Epithelial cell of proximal tubule (primary cell): Measurements from ENCODE around the gene ZNF563. TPM values are rescaled to one million over a fixed set of nuclear protein-coding genes. Genes with fewer than 3 reads are reported as not detected.

Experiments
- DNase-seq: peaks from one replicate; pipeline ENCODE4 v3.0.0-alpha.2; 2011; ENCODE audit warnings: low read depth
- H3K4me3 ChIP-seq: 2 replicates; pipeline ENCODE4 v1.5.1; 2011; ENCODE audit warnings: low read depth, mild to moderate bottlenecking, low read length
- total RNA-seq: library from RNA; depleted of rRNA; stranded (reverse); fragments of >200 nt; gene quantifications from 2 replicates; pipeline ENCODE4 v1.2.3, GENCODE V29; 2015
- TF ChIP-seq, protein P1 (sequence below): conservative IDR thresholded peaks from 2 replicates; pipeline ENCODE4 v1.5.1; 2012; ENCODE audit warnings: low read depth, mild to moderate bottlenecking, low read length

The ZNF563 gene
- total RNA-seq, 1 donor from 2014 or later: 9.7 TPM

DNA sequence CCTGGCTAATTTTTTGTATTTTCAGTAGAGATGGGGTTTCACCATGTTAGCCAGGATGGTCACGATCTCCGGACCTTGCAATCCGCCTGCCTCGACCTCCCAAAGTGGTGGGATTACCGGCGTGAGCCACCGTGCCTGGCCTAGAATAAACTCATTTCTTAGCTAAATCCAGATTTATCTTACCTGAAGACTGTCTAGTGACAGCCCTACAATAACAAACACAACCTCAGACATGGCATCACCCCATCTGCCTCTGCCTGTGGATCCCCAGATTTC is 43.7 kb downstream of the ZNF563 start:
- DNase-seq: no peak

DNA sequence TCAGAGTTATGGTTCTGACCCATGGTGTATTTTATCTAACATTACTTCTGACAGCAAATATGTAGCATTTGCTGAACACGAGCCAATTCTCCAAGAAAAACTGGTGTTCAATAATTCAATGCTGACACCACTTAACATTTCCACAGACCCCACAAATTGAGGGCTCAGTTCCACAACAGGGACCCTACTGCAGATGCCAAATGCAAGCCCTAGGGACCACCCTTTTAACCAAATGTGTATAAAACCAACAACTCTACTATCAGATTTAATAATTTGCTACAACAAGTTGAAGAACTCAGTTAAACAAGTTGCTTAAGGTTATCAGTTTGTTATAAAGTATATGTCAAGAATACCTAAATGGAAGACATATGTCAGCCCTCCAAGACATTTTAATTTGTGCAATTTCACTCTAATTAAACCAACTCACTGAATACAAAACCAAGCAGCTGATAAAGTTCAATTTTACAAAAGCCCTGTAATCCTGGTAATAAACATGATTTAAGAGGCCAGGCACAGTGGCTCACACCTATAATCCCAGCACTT is 45.4 kb downstream of the ZNF563 start:
- no peak for DNase-seq
- TF ChIP-seq, protein P1, sequence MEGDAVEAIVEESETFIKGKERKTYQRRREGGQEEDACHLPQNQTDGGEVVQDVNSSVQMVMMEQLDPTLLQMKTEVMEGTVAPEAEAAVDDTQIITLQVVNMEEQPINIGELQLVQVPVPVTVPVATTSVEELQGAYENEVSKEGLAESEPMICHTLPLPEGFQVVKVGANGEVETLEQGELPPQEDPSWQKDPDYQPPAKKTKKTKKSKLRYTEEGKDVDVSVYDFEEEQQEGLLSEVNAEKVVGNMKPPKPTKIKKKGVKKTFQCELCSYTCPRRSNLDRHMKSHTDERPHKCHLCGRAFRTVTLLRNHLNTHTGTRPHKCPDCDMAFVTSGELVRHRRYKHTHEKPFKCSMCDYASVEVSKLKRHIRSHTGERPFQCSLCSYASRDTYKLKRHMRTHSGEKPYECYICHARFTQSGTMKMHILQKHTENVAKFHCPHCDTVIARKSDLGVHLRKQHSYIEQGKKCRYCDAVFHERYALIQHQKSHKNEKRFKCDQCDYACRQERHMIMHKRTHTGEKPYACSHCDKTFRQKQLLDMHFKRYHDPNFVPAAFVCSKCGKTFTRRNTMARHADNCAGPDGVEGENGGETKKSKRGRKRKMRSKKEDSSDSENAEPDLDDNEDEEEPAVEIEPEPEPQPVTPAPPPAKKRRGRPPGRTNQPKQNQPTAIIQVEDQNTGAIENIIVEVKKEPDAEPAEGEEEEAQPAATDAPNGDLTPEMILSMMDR: no peak
- H3K4me3 ChIP-seq: no peak overlapping the region

More for the DNA sequence above, 43.7 kb downstream of the ZNF563 start:
- H3K4me3 ChIP-seq: no peak overlapping the region
- TF ChIP-seq, protein P1: no peak

DNA sequence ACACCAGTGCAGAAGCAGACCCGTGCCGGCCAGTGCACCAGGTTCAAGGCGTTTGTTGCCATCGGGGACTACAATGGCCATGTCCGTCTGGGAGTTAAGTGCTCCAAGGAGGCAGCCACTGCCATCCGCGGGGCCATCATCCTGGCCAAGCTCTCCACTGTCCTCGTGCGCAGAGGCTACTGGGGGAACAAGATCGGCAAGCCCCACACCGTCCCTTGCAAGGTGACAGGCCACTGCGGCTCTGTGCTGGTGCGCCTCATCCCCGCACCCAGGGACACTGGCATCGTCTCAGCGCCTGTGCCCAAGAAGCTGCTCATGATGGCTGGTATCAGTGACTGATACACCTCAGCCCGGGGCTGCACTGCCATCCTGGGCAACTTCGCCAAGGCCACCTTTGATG is 48.8 kb downstream of the ZNF563 start:
- TF ChIP-seq, protein P1: no peak
- no peak for DNase-seq
- no peak overlapping the region for H3K4me3 ChIP-seq

- no peak for DNase-seq
- TF ChIP-seq, protein P1: no peak
These were observed 49.2 kb downstream of the ZNF563 start for GRCh38 chr19:12284226-12284625.

GRCh38 chr19:12278713-12279112 is 54.7 kb downstream of the ZNF563 start:
- H3K4me3 ChIP-seq: no peak overlapping the region
- DNase-seq: no peak
- TF ChIP-seq, protein P1: no peak

More at GRCh38 chr19:12284226-12284625, 49.2 kb downstream of the ZNF563 start:
- no peak overlapping the region for H3K4me3 ChIP-seq

GRCh38 chr19:12272980-12273901 is 60.2 kb downstream of the ZNF563 start:
- TF ChIP-seq, protein P1: no peak
- H3K4me3 ChIP-seq: no peak overlapping the region
- DNase-seq: no peak

DNA sequence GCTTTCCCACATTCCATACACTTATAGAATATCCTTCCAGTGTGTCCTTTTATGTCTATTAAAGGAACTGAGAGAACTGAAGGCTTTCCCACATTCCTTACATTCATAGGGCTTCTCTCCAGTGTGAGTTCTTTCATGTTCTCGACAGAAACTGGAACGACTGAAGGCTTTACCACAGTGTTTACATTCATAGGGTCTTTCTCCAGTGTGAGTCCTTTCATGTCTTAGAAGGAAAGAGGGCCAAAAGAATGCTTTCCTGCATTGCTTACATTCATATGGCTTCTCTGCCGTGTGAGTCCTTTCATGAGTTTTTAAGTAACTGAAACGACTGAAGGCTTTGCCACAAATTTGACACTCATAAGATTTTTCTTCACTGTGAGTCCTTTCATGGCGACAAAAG is 61.0 kb downstream of the ZNF563 start:
- no peak for DNase-seq
- no peak overlapping the region for H3K4me3 ChIP-seq
- TF ChIP-seq, protein P1: no peak
